OCI-LY1 (cell line): ENCODE data around the gene POLR1B.
"Not testable (repeated sequence)": the region's sequence is repeated elsewhere in the genome, so short reads cannot be mapped to it uniquely, and the experiment has no call there.

Source experiments
- H2AFZ ChIP-seq: fragments of 200-600 bp; sonication (generic), shearing (Covaris generic); 2 replicates; pipeline ENCODE4 v1.6.0; 2014; ENCODE audit warnings: antibody characterized with exemption, mild to moderate bottlenecking, low read length
- H3F3A ChIP-seq: fragments of 200-600 bp; sonication (generic), shearing (Covaris generic); 2 replicates; pipeline ENCODE4 v1.6.0; 2014; ENCODE audit warnings: mild to moderate bottlenecking, antibody characterized with exemption, low read length, moderate library complexity; ENCODE audit not compliant: insufficient read depth
- H3K27ac ChIP-seq: fragments of 200-600 bp; sonication (generic); 2 replicates; pipeline ENCODE4 v1.5.1; 2014; ENCODE audit warnings: low read length, mixed run types, mild to moderate bottlenecking, low read depth; ENCODE audit not compliant: poor library complexity, severe bottlenecking
- H3K27me3 ChIP-seq: fragments of 200-600 bp; sonication (generic); 2 replicates; pipeline ENCODE4 v1.6.0; 2014; ENCODE audit warnings: antibody characterized with exemption, mild to moderate bottlenecking, low read length, moderate library complexity; ENCODE audit not compliant: insufficient read depth
- H3K36me3 ChIP-seq: fragments of 200-600 bp; sonication (generic); 2 replicates; pipeline ENCODE4 v1.6.1; 2014; ENCODE audit warnings: mild to moderate bottlenecking, antibody characterized with exemption, low read length, moderate library complexity, mixed read lengths; ENCODE audit not compliant: insufficient read depth
- H3K4me1 ChIP-seq: fragments of 200-600 bp; sonication (generic); 2 replicates; pipeline ENCODE4 v1.5.1; 2014; ENCODE audit warnings: mild to moderate bottlenecking, low read length, moderate library complexity; ENCODE audit not compliant: insufficient read depth, severe bottlenecking
- H3K4me2 ChIP-seq: fragments of 200-600 bp; sonication (generic), shearing (Covaris generic); 2 replicates; pipeline ENCODE4 v1.6.1; 2014; ENCODE audit warnings: low read length
- H3K4me3 ChIP-seq: fragments of 200-600 bp; sonication (generic); 2 replicates; pipeline ENCODE4 v1.5.1; 2014; ENCODE audit warnings: low read length, low read depth, mild to moderate bottlenecking, mixed read lengths; ENCODE audit not compliant: poor library complexity, severe bottlenecking
- H3K79me2 ChIP-seq: fragments of 200-600 bp; shearing (Covaris generic); 2 replicates; pipeline ENCODE4 v1.6.1; 2016; ENCODE audit warnings: mixed run types, low read length, mixed read lengths; ENCODE audit not compliant: insufficient read depth
- H3K9ac ChIP-seq: fragments of 200-600 bp; sonication (generic), shearing (Covaris generic); 2 replicates; pipeline ENCODE4 v1.6.1; 2014; ENCODE audit warnings: mild to moderate bottlenecking, low read length, mixed read lengths
- H3K9me2 ChIP-seq: fragments of 200-600 bp; sonication (generic), shearing (Covaris generic); 2 replicates; pipeline ENCODE4 v1.6.1; 2014; ENCODE audit warnings: low read depth, mild to moderate bottlenecking, low read length, mixed read lengths
- H3K9me3 ChIP-seq: fragments of 200-600 bp; shearing (Covaris generic); 2 replicates; pipeline ENCODE4 v1.6.1; 2014; ENCODE audit warnings: low read length, mixed read lengths
- H4K20me1 ChIP-seq: fragments of 200-600 bp; sonication (generic), shearing (Covaris generic); 2 replicates; pipeline ENCODE4 v1.6.0; 2016; ENCODE audit warnings: mild to moderate bottlenecking, low read length; ENCODE audit not compliant: insufficient read depth
- EZH2 ChIP-seq: fragments of 200-600 bp; sonication (generic), shearing (Covaris generic); IDR thresholded peaks from 2 replicates; pipeline ENCODE4 v1.8.0; 2017; ENCODE audit warnings: borderline replicate concordance, mixed run types, mild to moderate bottlenecking, antibody characterized with exemption, low read length, moderate library complexity, mixed read lengths
- TF ChIP-seq, protein P1 (sequence below): fragments of 200-600 bp; sonication (generic), shearing (Covaris generic); IDR thresholded peaks from 2 replicates; pipeline ENCODE4 v1.5.1; 2017; ENCODE audit warnings: mild to moderate bottlenecking, antibody characterized with exemption, low read length, moderate library complexity, mixed read lengths

The POLR1B gene

DNA sequence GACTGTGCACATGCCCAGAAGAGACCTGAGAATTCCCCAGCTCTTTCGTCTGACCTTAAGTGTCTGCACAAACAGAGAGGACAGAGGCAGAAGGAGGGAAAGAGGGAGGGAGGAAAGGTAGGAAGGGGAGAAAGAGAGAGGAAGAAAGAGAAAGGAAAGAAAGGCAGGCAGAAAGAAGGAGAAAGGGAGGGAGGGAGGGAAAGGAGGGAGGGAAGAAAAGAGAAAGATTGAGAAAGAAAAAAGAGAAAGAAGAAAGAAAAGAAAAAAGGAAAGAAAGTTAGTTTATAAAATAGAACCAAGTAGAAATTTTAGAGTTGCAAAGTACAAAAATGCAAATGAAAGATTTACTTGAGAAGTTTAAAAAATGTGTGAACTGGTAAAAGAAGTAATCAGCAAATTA is 7.4 kb upstream of the POLR1B start:
- Histone ChIP-seq H3K4me2 (no peak overlapping the region), H3K9me3 (no peaks in the 10 kb centered on the region), H3K36me3 (peaks cover 37% of the 10 kb centered on the region), H3K4me1 (no peaks in the 10 kb centered on the region), H3K27ac (no peak overlapping the region), H3K9me2 (no peaks in the 10 kb centered on the region), H3F3A (0 out of 2 replicates have a peak, but pooled peaks cover 5% of the 10 kb centered on the region), H3K4me3 (no peak overlapping the region), H3K79me2 (no peaks in the 10 kb centered on the region), H2AFZ (no peak overlapping the region), H3K9ac (no peak overlapping the region), H3K27me3 (no peaks in the 10 kb centered on the region), H4K20me1 (no peaks in the 10 kb centered on the region)
- no peak for TF ChIP-seq EZH2
- TF ChIP-seq, protein P1, sequence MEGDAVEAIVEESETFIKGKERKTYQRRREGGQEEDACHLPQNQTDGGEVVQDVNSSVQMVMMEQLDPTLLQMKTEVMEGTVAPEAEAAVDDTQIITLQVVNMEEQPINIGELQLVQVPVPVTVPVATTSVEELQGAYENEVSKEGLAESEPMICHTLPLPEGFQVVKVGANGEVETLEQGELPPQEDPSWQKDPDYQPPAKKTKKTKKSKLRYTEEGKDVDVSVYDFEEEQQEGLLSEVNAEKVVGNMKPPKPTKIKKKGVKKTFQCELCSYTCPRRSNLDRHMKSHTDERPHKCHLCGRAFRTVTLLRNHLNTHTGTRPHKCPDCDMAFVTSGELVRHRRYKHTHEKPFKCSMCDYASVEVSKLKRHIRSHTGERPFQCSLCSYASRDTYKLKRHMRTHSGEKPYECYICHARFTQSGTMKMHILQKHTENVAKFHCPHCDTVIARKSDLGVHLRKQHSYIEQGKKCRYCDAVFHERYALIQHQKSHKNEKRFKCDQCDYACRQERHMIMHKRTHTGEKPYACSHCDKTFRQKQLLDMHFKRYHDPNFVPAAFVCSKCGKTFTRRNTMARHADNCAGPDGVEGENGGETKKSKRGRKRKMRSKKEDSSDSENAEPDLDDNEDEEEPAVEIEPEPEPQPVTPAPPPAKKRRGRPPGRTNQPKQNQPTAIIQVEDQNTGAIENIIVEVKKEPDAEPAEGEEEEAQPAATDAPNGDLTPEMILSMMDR: no peak

DNA sequence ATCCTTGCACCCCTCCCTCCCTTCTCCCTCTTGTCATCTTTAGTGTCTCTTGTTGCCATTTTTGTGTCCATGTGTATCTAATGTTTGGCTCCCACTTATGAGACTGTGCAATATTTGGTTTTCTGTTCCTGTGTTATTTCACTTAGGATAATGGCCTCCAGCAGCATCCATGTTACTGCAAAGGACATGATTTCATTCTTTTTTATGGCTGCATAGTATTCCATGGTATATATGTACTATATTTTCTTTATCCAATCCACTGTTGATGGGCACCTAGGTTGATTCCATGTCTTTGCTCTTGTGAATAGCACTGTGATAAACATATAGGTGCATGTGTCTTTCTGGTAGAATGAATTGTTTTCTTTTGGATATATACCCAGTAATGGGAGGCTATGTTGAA is 5.6 kb upstream of the POLR1B start:
- not testable (repeated sequence) for H3K27me3 ChIP-seq, H3F3A ChIP-seq
- peaks cover 21% of the 10 kb centered on the region for H3K36me3 ChIP-seq

DNA sequence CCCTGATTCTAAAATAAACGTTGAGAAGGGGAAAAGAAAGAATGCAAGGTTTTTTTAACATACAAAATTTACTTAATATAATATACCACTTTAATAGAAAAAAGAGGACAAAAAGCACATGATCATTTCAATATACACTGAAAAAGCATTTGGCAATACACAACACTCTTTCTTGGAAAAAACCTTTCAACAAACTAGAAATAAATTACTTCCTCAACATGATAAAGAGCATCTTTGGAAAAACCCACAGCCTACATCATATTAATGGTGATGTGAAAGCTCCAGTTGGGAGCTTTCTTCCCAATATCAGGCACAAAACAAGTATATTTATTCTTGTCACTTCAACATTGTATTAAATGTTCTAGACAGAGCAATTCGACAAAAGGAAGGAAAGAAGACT is 3.0 kb upstream of the POLR1B start:
- TF ChIP-seq, protein P1: no peak
- TF ChIP-seq EZH2: no peak
- peaks cover 20% of the 10 kb centered on the region for H3K79me2 ChIP-seq

More for the DNA sequence above, 5.6 kb upstream of the POLR1B start:
- not testable (repeated sequence) for H4K20me1 ChIP-seq, H3K9me2 ChIP-seq, H3K4me1 ChIP-seq, H3K9me3 ChIP-seq, H2AFZ ChIP-seq, H3K79me2 ChIP-seq, H3K9ac ChIP-seq, H3K27ac ChIP-seq, H3K4me3 ChIP-seq, H3K4me2 ChIP-seq

GRCh38 chr2:112540906-112541305 is 1.4 kb upstream of the POLR1B start:
- H3K27ac ChIP-seq: peak overlapping the region; percentile 85
- H3K4me3 ChIP-seq: peak overlapping the region; percentile 87
- no peaks in the 10 kb centered on the region for H3K27me3 ChIP-seq
- peaks cover 36% of the 10 kb centered on the region for H3K79me2 ChIP-seq
- H3K9ac ChIP-seq: peak overlapping the region; percentile 78
- no peaks in the 10 kb centered on the region for H3K9me2 ChIP-seq
- H4K20me1 ChIP-seq: no peaks in the 10 kb centered on the region
- TF ChIP-seq, protein P1: no peak
- TF ChIP-seq EZH2: no peak
- H2AFZ ChIP-seq: no peak overlapping the region; the same call in 1 of the 2 replicates
- H3F3A ChIP-seq: no peaks in the 10 kb centered on the region
- peaks cover 28% of the 10 kb centered on the region for H3K4me1 ChIP-seq
- no peaks in the 10 kb centered on the region for H3K9me3 ChIP-seq
- peaks cover 5% of the 10 kb centered on the region for H3K36me3 ChIP-seq
- H3K4me2 ChIP-seq: peak overlapping the region; percentile 92

More for the DNA sequence above, 3.0 kb upstream of the POLR1B start:
- Histone ChIP-seq H3K9me3 (no peaks in the 10 kb centered on the region), H3F3A (0 out of 2 replicates have a peak, but pooled peaks cover 4% of the 10 kb centered on the region), H3K9me2 (no peaks in the 10 kb centered on the region), H3K4me2 (no peak overlapping the region), H3K27ac (no peak overlapping the region), H3K9ac (no peak overlapping the region), H3K27me3 (no peaks in the 10 kb centered on the region), H2AFZ (no peak overlapping the region), H3K4me3 (no peak overlapping the region), H4K20me1 (no peaks in the 10 kb centered on the region), H3K4me1 (peaks cover 18% of the 10 kb centered on the region), H3K36me3 (no peaks in the 10 kb centered on the region)
